Measurements from ENCODE around the gene RAB11FIP3. TPM values are rescaled to one million over a fixed set of nuclear protein-coding genes. Genes with fewer than 3 reads are reported as not detected.
"Not testable (repeated sequence)": the region's sequence is repeated elsewhere in the genome, so short reads cannot be mapped to it uniquely, and the experiment has no call there.

RAB11FIP3 gene
- total and polyA plus RNA-seq, 9 of the 15 experiments (the other 6 are each of a cell fraction or from before 2014, with no cell fraction given) = 0.46 to 13.1 (median 4.3) TPM

DNA sequence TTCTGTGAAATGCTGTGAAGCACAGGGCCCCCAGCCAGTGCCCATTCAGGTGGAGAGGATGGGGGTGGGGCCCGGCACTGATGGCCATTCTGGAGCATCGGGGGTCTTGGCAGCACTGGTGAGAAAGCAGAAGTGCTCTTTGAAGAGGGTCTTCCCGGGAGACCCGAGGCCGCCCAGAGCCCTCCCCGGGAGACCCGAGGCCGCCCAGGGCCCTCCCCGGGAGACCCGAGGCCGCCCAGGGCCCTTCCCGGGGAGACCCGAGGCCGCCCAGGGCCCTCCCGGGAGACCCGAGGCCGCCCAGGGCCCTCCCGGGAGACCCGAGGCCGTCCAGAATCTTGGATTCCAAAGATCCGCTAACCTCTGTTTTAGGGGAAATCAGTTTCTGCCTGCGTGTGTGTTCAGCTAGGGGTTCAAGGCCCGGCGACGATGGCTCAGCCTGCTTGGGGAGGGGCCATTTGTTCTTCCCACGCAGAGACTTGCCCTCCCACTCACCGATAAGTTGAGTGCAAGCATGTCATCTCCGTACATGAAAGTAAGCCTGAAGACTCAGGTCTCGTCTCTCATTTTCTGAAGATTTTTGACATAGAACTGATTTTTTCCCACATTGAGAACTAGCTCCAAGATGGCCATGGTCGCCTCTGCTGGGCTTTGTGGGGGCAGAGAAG is 66.9 kb downstream of the RAB11FIP3 start:
- DNase-seq (ENCODE audit: extremely low read depth in 1 of 4, low spot score in 3 of 4) (no peak), FAIRE-seq (no peak), ATAC-seq (no peak)
- 82% methylated on average over 24 of the region's 30 CpGs for WGBS (ENCODE audit: insufficient coverage, low coverage, missing lambda C conversion rate)
- Histone ChIP-seq H4K20me1 (replicated peaks; ENCODE audit: control insufficient read depth, insufficient read depth, low read length) (no peaks in the 10 kb centered on the region), H3K9ac (ENCODE audit: insufficient read depth in 1 of 2, low read depth in 2 of 2, low read length in 2 of 2) (no peak overlapping the region), H3K4me3 (no peak overlapping the region), H3K79me2 (ENCODE audit: control insufficient read depth, insufficient read depth, low read length) (no peaks in the 10 kb centered on the region), H3K27ac (ENCODE audit: extremely low read depth, low read depth, low read length) (no peak overlapping the region), H3K4me1 (replicated peaks in 1 of 2; ENCODE audit: control insufficient read depth in 2 of 2, insufficient read depth in 2 of 2, low read length in 2 of 2) (peaks cover 0 to 36% of the 10 kb centered on the region in 2 experiments; a peak in 3 of 5 replicates), H3K4me2 (ENCODE audit: insufficient read depth, low read length) (no peak overlapping the region), H3K36me3 (ENCODE audit: control insufficient read depth, insufficient read depth, low read length) (peaks cover 2% of the 10 kb centered on the region; the same call in 1 of the 3 replicates), H3K9me1 (ENCODE audit: control insufficient read depth, insufficient read depth, low read length) (no peaks in the 10 kb centered on the region), H3K9me3 (replicated peaks; ENCODE audit: control insufficient read depth, insufficient read depth, low read depth, low read length) (no peaks in the 10 kb centered on the region), H2AFZ (ENCODE audit: low read depth, low read length) (no peak overlapping the region), H3K27me3 (ENCODE audit: control insufficient read depth in 2 of 2, insufficient read depth in 2 of 2, low read length in 2 of 2) (no peaks in the 10 kb centered on the region)
- intact Hi-C loops (cut with micrococcal nuclease) = no loop called here
- POLR2A ChIA-PET = interaction anchor here (0.7 to 1.1 kb wide), 3 partner anchors 8 to 21 kb away, joined by 3 read pairs; no protein-coding TSS in a partner anchor
- no TSS peak for BruUV-seq (replicated peaks)
- in situ Hi-C loops (cut with MboI) = no loop called here
- CTCF ChIA-PET (ENCODE audit: low intra/inter-chr PET ratio) = no interaction called here
- TF ChIP-seq MAFK (IDR thresholded peaks at IDR 0.05; ENCODE audit: low read length) = no peak
- no peak for TF ChIP-seq ZNF778 (CRISPR knock-in tag; IDR thresholded peaks at IDR 0.05)
- TF ChIP-seq GABPB2 (CRISPR knock-in tag; conservative IDR thresholded peaks at IDR 0.05) = no peak
- TF ChIP-seq ZNF143 (CRISPR knock-in tag; IDR thresholded peaks at IDR 0.05) = no peak
- TF ChIP-seq KDM4B (IDR thresholded peaks at IDR 0.05; ENCODE audit: borderline replicate concordance in 2 of 2, low read depth in 1 of 2) = no peak

GRCh38 chr16:494676-495075 is 69.2 kb downstream of the RAB11FIP3 start:
- BruUV-seq (replicated peaks) = not testable (repeated sequence)

More at GRCh38 chr16:494676-495075, 69.2 kb downstream of the RAB11FIP3 start:
- H3K79me2 ChIP-seq (ENCODE audit: control insufficient read depth, insufficient read depth, low read length); DNase-seq (ENCODE audit: extremely low read depth in 1 of 4, low spot score in 3 of 4); H2AFZ ChIP-seq (ENCODE audit: low read depth, low read length); FAIRE-seq; H3K4me3 ChIP-seq; H3K9ac ChIP-seq (ENCODE audit: insufficient read depth in 1 of 2, low read depth in 2 of 2, low read length in 2 of 2); H3K9me3 ChIP-seq (replicated peaks; ENCODE audit: control insufficient read depth, insufficient read depth, low read depth, low read length); intact Hi-C loops (cut with micrococcal nuclease); H3K36me3 ChIP-seq (ENCODE audit: control insufficient read depth, insufficient read depth, low read length); H3K27me3 ChIP-seq (ENCODE audit: control insufficient read depth in 2 of 2, insufficient read depth in 2 of 2, low read length in 2 of 2); H3K9me1 ChIP-seq (ENCODE audit: control insufficient read depth, insufficient read depth, low read length); H3K4me2 ChIP-seq (ENCODE audit: insufficient read depth, low read length); H3K27ac ChIP-seq (ENCODE audit: extremely low read depth, low read depth, low read length); CTCF ChIA-PET (ENCODE audit: low intra/inter-chr PET ratio); ATAC-seq; in situ Hi-C loops (cut with MboI); H4K20me1 ChIP-seq (replicated peaks; ENCODE audit: control insufficient read depth, insufficient read depth, low read length): not testable (repeated sequence)
- H3K4me1 ChIP-seq (replicated peaks in 1 of 2; ENCODE audit: control insufficient read depth in 2 of 2, insufficient read depth in 2 of 2, low read length in 2 of 2) = peaks cover 0 to 32% of the 10 kb centered on the region in 2 experiments; a peak in 3 of 5 replicates
- 55% methylated on average over 15 of the region's 15 CpGs for WGBS (ENCODE audit: insufficient coverage, low coverage, missing lambda C conversion rate)
- POLR2A ChIA-PET = interaction anchor here (0.6 to 1.1 kb wide), 2 partner anchors 82 to 130 kb away, joined by 3 read pairs; no protein-coding TSS in a partner anchor

Measured in K562 (cell line).